Colonic mucosa (tissue), 4 donors: ENCODE results near the gene ZNF565. TPM values are rescaled to one million over a fixed set of nuclear protein-coding genes. Genes with fewer than 3 reads are reported as not detected.
"Not testable (repeated sequence)": the region's sequence is repeated elsewhere in the genome, so short reads cannot be mapped to it uniquely, and the experiment has no call there.

Experiments
- DNase-seq: peaks from one replicate; pipeline ENCODE4 v3.0.0-alpha.2; 2020
- H3K27ac ChIP-seq: fragments of 200-600 bp; one replicate; pipeline ENCODE4 v1.8.0; 2021
- H3K27me3 ChIP-seq: fragments of 200-600 bp; one replicate; pipeline ENCODE4 v1.8.0; 2021
- H3K36me3 ChIP-seq: fragments of 200-600 bp; one replicate; pipeline ENCODE4 v1.8.0; 2021
- H3K4me1 ChIP-seq: fragments of 200-600 bp; one replicate; pipeline ENCODE4 v1.8.0; 2021; ENCODE audit warnings: mild to moderate bottlenecking
- H3K4me3 ChIP-seq: fragments of 200-600 bp; one replicate; pipeline ENCODE4 v1.8.0; 2021
- H3K9ac ChIP-seq, 2 donors: one replicate each; pipeline ENCODE4 v1.7.0; 2013; ENCODE audit warnings: control low read depth in 2 of 2, low read depth in 2 of 2, low read length in 2 of 2
- H3K9me3 ChIP-seq: fragments of 200-600 bp; one replicate; pipeline ENCODE4 v1.8.0; 2021
- intact Hi-C: fragments of 100-400 bp; cut with DNase I; formaldehyde crosslinking; loops from one replicate; pipeline ENCODE4 v1.14.1; 2022
- total RNA-seq, 2 donors: library from RNA; stranded (reverse); fragmentation: NEBNext Ultra II Directional in 1 of 2; extraction: Animal tissue kit (Norgen Biotek cat#: 25700) in 1 of 2; gene quantifications; one replicate each; pipeline ENCODE4 v1.2.1, GENCODE V29; 2021
- TF ChIP-seq, protein P1 (sequence below): fragments of 200-600 bp; IDR thresholded peaks from one replicate; pipeline ENCODE4 v1.8.0; 2022; ENCODE audit warnings: antibody characterized with exemption, mild to moderate bottlenecking
- donor health status: healthy.
- donor health status: DM: no; HTN: no; CAD: no.
- donor health status: DM: no; HTN: no; CAD: no.

ZNF565 gene
- total RNA-seq, 2 donors from 2014 or later: 2.2 to 3.2 TPM

DNA sequence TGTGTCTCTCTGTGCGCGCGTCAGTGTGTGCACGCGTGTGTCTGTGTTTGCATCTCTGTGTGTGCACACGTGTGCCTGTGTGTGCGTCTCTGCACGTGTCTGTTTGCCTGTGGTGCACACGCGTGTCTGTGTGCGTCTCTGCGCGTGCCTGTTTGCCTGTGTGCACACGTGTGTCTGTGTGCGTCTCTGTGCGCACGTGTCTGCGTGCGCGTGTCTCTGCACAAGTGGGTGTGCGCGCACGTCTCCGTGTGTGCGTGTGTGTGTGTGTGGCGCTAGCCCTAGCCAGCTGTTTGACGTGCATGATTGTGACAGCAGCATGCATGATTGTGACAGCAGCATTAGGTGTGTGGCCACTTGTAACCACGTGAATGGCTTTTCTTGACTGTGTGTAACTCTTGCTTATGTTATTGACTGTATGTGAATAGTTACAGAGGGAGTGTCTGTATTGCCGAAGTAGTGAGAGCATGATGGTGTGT lies 31.6 kb upstream of the ZNF565 start:
- H3K9ac ChIP-seq: no peak overlapping the region
- no peaks in the 10 kb centered on the region for H3K9me3 ChIP-seq
- H3K27me3 ChIP-seq: no peaks in the 10 kb centered on the region
- no peak overlapping the region for H3K27ac ChIP-seq
- H3K4me1 ChIP-seq: no peaks in the 10 kb centered on the region
- intact Hi-C loops: no loop called here
- TF ChIP-seq, protein P1, sequence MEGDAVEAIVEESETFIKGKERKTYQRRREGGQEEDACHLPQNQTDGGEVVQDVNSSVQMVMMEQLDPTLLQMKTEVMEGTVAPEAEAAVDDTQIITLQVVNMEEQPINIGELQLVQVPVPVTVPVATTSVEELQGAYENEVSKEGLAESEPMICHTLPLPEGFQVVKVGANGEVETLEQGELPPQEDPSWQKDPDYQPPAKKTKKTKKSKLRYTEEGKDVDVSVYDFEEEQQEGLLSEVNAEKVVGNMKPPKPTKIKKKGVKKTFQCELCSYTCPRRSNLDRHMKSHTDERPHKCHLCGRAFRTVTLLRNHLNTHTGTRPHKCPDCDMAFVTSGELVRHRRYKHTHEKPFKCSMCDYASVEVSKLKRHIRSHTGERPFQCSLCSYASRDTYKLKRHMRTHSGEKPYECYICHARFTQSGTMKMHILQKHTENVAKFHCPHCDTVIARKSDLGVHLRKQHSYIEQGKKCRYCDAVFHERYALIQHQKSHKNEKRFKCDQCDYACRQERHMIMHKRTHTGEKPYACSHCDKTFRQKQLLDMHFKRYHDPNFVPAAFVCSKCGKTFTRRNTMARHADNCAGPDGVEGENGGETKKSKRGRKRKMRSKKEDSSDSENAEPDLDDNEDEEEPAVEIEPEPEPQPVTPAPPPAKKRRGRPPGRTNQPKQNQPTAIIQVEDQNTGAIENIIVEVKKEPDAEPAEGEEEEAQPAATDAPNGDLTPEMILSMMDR: no peak
- no peaks in the 10 kb centered on the region for H3K36me3 ChIP-seq
- no peak for DNase-seq
- no peak overlapping the region for H3K4me3 ChIP-seq

DNA sequence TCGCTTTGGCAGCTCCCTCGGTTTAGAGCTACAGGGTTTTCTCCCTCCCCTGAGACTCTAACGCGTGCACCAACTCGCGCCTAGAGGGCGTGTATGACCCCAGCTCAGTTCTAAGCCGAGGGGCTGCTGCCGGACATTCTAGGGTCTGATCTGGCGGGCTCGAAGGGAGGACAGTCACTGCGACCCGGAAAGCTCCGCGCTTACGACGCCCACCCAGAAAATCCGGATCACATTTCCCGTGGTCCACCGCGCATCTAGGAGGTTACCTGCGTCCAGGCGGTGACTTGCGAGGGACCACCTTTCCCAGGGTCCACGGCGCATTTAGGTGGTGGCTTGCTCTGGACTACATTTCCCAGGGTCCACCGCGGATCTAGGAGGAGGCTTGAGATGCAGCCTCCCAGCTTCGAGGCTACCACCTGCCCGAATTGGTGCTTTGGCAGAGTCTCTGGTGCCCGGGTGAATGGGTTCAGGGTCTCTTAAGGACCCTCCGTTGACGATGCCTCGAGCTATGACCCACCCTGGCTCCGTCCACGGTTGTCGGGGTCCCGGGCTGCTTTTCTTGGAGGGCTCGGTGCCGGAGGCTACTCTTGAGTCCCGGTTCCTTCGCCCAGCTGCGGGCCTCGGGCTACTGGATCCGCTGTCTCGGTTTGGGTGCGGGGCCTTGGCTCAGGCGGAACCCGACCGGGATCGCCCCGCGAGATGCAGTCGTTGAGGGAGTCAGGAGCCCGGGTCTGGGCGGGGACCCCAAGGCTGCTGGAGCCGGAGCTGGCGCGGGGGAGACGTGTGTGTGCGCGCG lies 30.9 kb upstream of the ZNF565 start:
- no peak overlapping the region for H3K27ac ChIP-seq
- intact Hi-C loops: no loop called here
- H3K4me3 ChIP-seq: no peak overlapping the region
- H3K9me3 ChIP-seq: no peaks in the 10 kb centered on the region
- TF ChIP-seq, protein P1: no peak
- no peak overlapping the region for H3K9ac ChIP-seq
- H3K27me3 ChIP-seq: no peaks in the 10 kb centered on the region
- no peaks in the 10 kb centered on the region for H3K36me3 ChIP-seq
- no peaks in the 10 kb centered on the region for H3K4me1 ChIP-seq
- no peak for DNase-seq

DNA sequence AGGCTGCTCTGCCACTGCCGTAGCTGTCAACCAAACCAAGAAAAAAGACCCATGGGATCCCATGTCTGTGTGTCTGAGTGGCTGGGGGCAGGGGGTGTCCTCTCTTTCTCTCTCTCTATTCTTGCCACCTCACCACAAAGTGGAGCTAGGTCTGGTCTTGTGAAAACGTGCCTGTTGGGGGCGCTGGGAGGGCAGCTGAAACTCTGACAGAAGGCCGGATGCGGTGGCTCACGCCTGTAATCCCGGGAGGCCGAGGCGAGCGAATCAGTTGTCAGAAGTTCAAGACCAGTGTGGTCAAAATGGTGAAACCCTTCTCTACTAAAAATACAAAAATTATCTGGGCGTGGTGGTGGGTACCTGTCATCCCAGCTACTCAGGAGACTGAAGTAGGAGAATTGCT lies 29.6 kb upstream of the ZNF565 start:
- Histone ChIP-seq H3K4me3 (no peak overlapping the region), H3K27ac (no peak overlapping the region), H3K36me3 (no peaks in the 10 kb centered on the region), H3K9ac (no peak overlapping the region), H3K9me3 (no peaks in the 10 kb centered on the region), H3K4me1 (no peaks in the 10 kb centered on the region), H3K27me3 (no peaks in the 10 kb centered on the region)
- TF ChIP-seq, protein P1: no peak
- intact Hi-C loops: no loop called here
- DNase-seq: no peak

DNA sequence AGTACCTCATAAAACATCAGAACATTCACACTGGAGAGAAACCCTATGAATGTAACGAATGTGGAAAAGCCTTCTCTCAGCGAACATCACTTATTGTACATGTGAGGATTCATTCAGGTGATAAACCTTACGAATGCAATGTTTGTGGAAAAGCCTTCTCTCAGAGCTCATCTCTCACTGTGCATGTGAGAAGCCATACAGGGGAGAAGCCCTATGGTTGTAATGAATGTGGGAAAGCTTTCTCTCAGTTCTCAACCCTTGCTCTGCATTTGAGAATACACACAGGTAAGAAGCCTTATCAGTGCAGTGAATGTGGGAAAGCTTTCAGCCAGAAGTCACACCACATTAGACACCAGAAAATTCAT lies 22.5 kb upstream of the ZNF565 start:
- intact Hi-C loops: no loop called here
- Histone ChIP-seq H3K36me3 (peaks cover 54% of the 10 kb centered on the region), H3K27me3 (no peaks in the 10 kb centered on the region), H3K9ac (no peak overlapping the region), H3K4me3 (no peak overlapping the region), H3K27ac (no peak overlapping the region), H3K4me1 (no peaks in the 10 kb centered on the region), H3K9me3 (peaks cover 13% of the 10 kb centered on the region)
- TF ChIP-seq, protein P1: no peak
- DNase-seq: no peak

DNA sequence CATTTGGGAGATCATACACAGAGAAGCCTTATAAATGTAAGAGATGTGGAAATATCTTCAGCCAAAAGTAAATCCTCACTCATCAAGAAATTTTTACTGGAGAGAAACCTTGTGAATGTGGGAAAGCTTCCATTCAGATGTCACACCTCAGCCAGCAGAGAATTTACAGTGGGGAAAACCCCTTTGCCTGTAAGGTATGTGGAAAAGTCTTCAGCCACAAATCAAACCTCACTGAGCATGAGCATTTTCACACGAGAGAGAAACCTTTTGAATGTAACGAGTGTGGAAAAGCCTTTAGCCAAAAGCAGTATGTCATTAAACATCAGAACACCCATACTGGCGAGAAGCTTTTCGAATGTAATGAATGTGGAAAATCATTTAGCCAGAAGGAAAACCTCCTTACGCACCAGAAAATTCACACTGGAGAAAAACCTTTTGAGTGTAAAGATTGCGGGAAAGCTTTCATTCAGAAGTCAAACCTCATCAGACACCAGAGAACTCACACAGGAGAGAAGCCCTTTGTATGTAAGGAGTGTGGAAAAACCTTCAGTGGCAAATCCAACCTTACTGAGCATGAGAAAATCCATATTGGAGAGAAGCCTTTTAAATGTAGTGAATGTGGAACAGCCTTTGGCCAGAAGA lies 22.0 kb upstream of the ZNF565 start:
- Histone ChIP-seq H3K9me3 (peaks cover 13% of the 10 kb centered on the region), H3K27me3 (no peaks in the 10 kb centered on the region), H3K4me1 (no peaks in the 10 kb centered on the region), H3K36me3 (peaks cover 59% of the 10 kb centered on the region), H3K9ac (no peak overlapping the region), H3K4me3 (no peak overlapping the region), H3K27ac (no peak overlapping the region)
- intact Hi-C loops: no loop called here
- no peak for DNase-seq
- TF ChIP-seq, protein P1: no peak

DNA sequence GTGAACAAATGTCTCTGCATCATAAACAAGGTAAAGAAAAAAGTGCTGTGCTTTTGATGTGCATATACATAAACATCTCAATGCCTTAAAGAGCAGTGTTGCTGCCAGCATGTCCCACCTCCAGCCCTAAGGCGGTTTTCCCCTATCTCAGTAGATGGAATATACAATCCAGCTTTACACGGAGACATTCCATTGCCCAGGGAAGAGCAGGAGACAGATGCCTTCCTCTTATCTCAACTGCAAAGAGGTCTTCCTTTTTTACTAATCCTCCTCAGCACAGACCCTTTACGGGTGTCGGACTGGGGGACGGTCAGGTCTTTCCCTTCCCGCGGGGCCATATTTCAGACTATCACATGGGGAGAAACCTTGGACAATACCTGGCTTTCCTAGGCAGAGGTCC lies 19.2 kb upstream of the ZNF565 start:
- intact Hi-C loops, H3K4me1 ChIP-seq, H3K27ac ChIP-seq, H3K9ac ChIP-seq, H3K27me3 ChIP-seq, H3K4me3 ChIP-seq, DNase-seq: not testable (repeated sequence)
- Histone ChIP-seq H3K36me3 (peaks cover 77% of the 10 kb centered on the region), H3K9me3 (peaks cover 13% of the 10 kb centered on the region)
